Hepatocyte (in vitro differentiated cells): Measurements from ENCODE around the gene AMOTL1. TPM values are rescaled to one million over a fixed set of nuclear protein-coding genes. Genes with fewer than 3 reads are reported as not detected.

Source experiments
- DNase-seq: peaks from one replicate; pipeline ENCODE4 v3.0.0-alpha.2; 2016; ENCODE audit warnings: low spot score
- H2AFZ ChIP-seq: fragments of 200-600 bp; sonication (generic); 2 replicates; pipeline ENCODE4 v1.6.0; 2016; ENCODE audit warnings: antibody characterized with exemption, mild to moderate bottlenecking
- H3K27ac ChIP-seq: fragments of 200-600 bp; sonication (generic); 2 replicates; pipeline ENCODE4 v1.5.1; 2016; ENCODE audit warnings: mild to moderate bottlenecking
- H3K27me3 ChIP-seq: fragments of 200-600 bp; sonication (generic); 2 replicates; pipeline ENCODE4 v1.6.1; 2016
- H3K36me3 ChIP-seq: fragments of 200-600 bp; sonication (generic); replicated peaks from 2 replicates; pipeline ENCODE4 v1.5.1; 2016; ENCODE audit warnings: low read depth; ENCODE audit not compliant: insufficient read depth
- H3K4me1 ChIP-seq: fragments of 200-600 bp; sonication (generic); 2 replicates; pipeline ENCODE4 v1.5.1; 2016; ENCODE audit warnings: mild to moderate bottlenecking, moderate library complexity; ENCODE audit not compliant: insufficient read depth
- H3K4me2 ChIP-seq: fragments of 200-600 bp; sonication (generic); 2 replicates; pipeline ENCODE4 v1.6.0; 2016
- H3K4me3 ChIP-seq: fragments of 200-600 bp; sonication (generic); 2 replicates; pipeline ENCODE4 v1.5.1; 2016; ENCODE audit warnings: mild to moderate bottlenecking
- H3K79me2 ChIP-seq: fragments of 200-600 bp; sonication (generic); 2 replicates; pipeline ENCODE4 v1.6.0; 2017; ENCODE audit warnings: mild to moderate bottlenecking
- H3K9me2 ChIP-seq: fragments of 200-600 bp; sonication (generic); replicated peaks from 2 replicates; pipeline ENCODE4 v1.6.0; 2017; ENCODE audit warnings: mild to moderate bottlenecking; ENCODE audit not compliant: insufficient read depth
- H3K9me3 ChIP-seq: fragments of 200-600 bp; sonication (generic); 2 replicates; pipeline ENCODE4 v1.5.1; 2016; ENCODE audit warnings: low read depth, mild to moderate bottlenecking
- H4K20me1 ChIP-seq: fragments of 200-600 bp; sonication (generic); 2 replicates; pipeline ENCODE4 v1.6.0; 2016; ENCODE audit warnings: mild to moderate bottlenecking; ENCODE audit not compliant: insufficient read depth, poor library complexity, severe bottlenecking
- EZH2 ChIP-seq: fragments of 200-600 bp; sonication (generic); IDR thresholded peaks from 2 replicates; pipeline ENCODE4 v1.6.1; 2016; ENCODE audit warnings: antibody characterized with exemption, mild to moderate bottlenecking, borderline replicate concordance
- EZH2phosphoT487 ChIP-seq: fragments of 200-600 bp; sonication (generic); IDR thresholded peaks from one replicate; pipeline ENCODE4 v1.6.1; 2018; ENCODE audit warnings: antibody characterized with exemption, mild to moderate bottlenecking, low read depth, moderate library complexity; ENCODE audit not compliant: unreplicated experiment, severe bottlenecking
- WGBS: methylation state at CpG from one replicate; pipeline ENCODE4 v1.1.6; 2016; ENCODE audit warnings: low lambda C conversion rate; ENCODE audit errors: missing lambda C conversion rate; 5-methylcytosine and 5-hydroxymethylcytosine counted together
- polyA plus RNA-seq: library from polyadenylated mRNA; unstranded; fragments of >200 nt; fragmentation: Nextera tagmentation; extraction: Ambion mirVana; gene quantifications from 2 replicates; pipeline ENCODE4 v1.2.1, GENCODE V29; 2016
- total RNA-seq: library from RNA; depleted of rRNA; stranded (reverse); fragments of >200 nt; gene quantifications from 2 replicates; pipeline ENCODE4 v1.2.3, GENCODE V29; 2014
- TF ChIP-seq, protein P1 (sequence below): fragments of 200-600 bp; sonication (generic); IDR thresholded peaks from 2 replicates; pipeline ENCODE4 v1.5.1; 2016; ENCODE audit warnings: antibody characterized with exemption, mild to moderate bottlenecking; ENCODE audit not compliant: poor library complexity

The AMOTL1 gene
- total and polyA plus RNA-seq, 2 experiments from 2014 or later: 23.8 to 57.7 TPM

DNA sequence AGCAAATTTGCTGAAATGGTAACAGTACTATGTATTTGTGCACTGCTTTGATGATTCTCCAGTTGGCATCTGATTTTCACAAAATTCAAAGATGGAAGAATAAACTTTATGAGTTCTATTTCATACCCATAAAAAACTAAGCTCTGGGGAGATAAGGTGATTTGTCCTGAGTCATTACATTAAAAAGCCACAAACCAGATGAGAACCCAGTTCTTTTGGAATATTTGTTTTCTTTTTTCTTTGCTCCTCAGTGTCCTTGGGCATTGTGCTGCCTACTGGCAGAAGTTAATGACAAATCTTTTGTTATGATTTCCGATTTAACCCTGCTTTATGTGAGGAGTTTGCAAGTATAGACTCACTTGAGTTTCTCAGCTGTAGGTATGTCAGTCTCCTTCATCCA, 45.4 kb upstream of the AMOTL1 start:
- no peaks in the 10 kb centered on the region for H3K9me3 ChIP-seq
- no peaks in the 10 kb centered on the region for H3K79me2 ChIP-seq
- DNase-seq: no peak
- no peak overlapping the region for H2AFZ ChIP-seq
- TF ChIP-seq, protein P1, sequence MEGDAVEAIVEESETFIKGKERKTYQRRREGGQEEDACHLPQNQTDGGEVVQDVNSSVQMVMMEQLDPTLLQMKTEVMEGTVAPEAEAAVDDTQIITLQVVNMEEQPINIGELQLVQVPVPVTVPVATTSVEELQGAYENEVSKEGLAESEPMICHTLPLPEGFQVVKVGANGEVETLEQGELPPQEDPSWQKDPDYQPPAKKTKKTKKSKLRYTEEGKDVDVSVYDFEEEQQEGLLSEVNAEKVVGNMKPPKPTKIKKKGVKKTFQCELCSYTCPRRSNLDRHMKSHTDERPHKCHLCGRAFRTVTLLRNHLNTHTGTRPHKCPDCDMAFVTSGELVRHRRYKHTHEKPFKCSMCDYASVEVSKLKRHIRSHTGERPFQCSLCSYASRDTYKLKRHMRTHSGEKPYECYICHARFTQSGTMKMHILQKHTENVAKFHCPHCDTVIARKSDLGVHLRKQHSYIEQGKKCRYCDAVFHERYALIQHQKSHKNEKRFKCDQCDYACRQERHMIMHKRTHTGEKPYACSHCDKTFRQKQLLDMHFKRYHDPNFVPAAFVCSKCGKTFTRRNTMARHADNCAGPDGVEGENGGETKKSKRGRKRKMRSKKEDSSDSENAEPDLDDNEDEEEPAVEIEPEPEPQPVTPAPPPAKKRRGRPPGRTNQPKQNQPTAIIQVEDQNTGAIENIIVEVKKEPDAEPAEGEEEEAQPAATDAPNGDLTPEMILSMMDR: no peak
- TF ChIP-seq EZH2 (no peak), EZH2phosphoT487 (no peak)
- WGBS: 77% methylated on average over 1 of the region's 1 CpG
- no peaks in the 10 kb centered on the region for H3K27me3 ChIP-seq
- H3K4me2 ChIP-seq: no peak overlapping the region
- H3K4me3 ChIP-seq: no peak overlapping the region
- H4K20me1 ChIP-seq: no peaks in the 10 kb centered on the region
- no peak overlapping the region for H3K27ac ChIP-seq
- no peaks in the 10 kb centered on the region for H3K4me1 ChIP-seq
- H3K9me2 ChIP-seq: no peaks in the 10 kb centered on the region
- no peaks in the 10 kb centered on the region for H3K36me3 ChIP-seq

DNA sequence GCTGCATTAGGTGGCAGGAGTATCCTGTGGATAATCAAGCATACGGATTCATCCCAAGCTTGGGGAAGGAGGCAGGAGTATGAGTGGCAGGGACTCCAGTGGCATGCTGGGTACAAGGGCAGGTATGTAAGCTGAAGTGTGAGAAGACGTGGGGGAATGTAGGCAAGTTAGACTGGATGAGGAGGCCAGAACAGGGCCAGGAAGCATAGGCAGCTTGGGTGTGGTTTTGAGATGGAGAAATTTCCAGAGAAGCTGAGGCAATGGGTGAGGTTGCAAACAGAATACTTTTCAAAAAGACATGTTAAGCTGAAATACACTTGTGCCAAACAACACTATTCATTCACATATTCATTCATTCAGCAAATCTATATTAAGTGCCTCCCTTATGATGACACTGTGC, 43.1 kb upstream of the AMOTL1 start:
- H3K4me3 ChIP-seq: no peak overlapping the region
- no peaks in the 10 kb centered on the region for H3K9me3 ChIP-seq
- 83% methylated on average over 2 of the region's 2 CpGs for WGBS

DNA sequence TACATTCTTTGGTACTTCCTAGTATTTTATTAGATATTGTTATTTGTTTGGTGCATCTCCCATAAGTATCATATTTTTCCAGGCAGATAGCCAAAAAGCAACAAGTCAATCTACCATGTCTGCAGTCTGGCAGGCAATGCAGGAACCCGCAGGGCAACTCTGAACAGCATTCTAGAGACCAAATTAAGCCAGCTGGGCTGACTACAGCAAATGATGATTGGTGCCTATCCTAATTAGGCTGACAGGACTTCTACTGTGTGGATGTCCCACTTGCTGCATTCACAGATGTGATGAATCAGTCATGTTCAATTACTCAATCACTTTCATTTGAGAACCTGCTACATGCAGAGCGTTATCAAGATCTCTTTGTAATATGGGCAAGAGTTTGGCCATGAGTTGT, 40.3 kb upstream of the AMOTL1 start:
- Histone ChIP-seq H3K27me3 (no peaks in the 10 kb centered on the region), H3K36me3 (no peaks in the 10 kb centered on the region), H4K20me1 (no peaks in the 10 kb centered on the region), H3K9me3 (no peaks in the 10 kb centered on the region), H3K9me2 (no peaks in the 10 kb centered on the region), H3K79me2 (no peaks in the 10 kb centered on the region), H3K27ac (no peak overlapping the region), H2AFZ (no peak overlapping the region), H3K4me1 (peaks cover 3% of the 10 kb centered on the region), H3K4me3 (no peak overlapping the region), H3K4me2 (no peak overlapping the region)
- no peak for TF ChIP-seq EZH2phosphoT487
- 98% methylated on average over 2 of the region's 2 CpGs for WGBS
- DNase-seq: no peak

More for the DNA sequence above, 43.1 kb upstream of the AMOTL1 start:
- DNase-seq: no peak
- Histone ChIP-seq H3K79me2 (no peaks in the 10 kb centered on the region), H3K4me2 (no peak overlapping the region), H3K27ac (no peak overlapping the region), H3K36me3 (no peaks in the 10 kb centered on the region), H3K9me2 (no peaks in the 10 kb centered on the region), H2AFZ (no peak overlapping the region), H3K27me3 (no peaks in the 10 kb centered on the region), H4K20me1 (no peaks in the 10 kb centered on the region), H3K4me1 (peaks cover 3% of the 10 kb centered on the region)
- TF ChIP-seq, protein P1: no peak
- TF ChIP-seq EZH2: no peak
- TF ChIP-seq EZH2phosphoT487: no peak

DNA sequence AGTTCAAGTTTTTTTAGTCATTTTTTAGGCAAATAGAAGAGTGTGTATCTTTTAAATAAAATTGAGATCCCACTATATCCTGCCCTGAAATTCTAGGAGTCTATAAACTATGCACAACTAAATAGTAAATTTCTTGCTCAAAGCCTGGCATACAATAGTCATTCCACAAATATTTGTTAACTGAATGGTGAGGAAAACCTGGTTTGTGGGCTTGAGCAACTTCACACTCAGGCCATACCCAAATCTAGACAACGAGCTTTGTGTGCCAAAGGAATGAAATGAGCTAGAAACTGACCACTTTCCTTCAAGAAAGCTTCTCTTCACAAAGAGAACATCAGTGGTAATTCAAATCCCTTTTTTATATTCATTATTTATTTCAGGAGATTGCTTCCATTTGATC, 39.6 kb upstream of the AMOTL1 start:
- H3K9me3 ChIP-seq: no peaks in the 10 kb centered on the region
- TF ChIP-seq EZH2 (no peak), EZH2phosphoT487 (no peak)
- TF ChIP-seq, protein P1: no peak
- H3K27ac ChIP-seq: peak overlapping the region; percentile 5
- WGBS: 82% methylated on average over 1 of the region's 1 CpG
- H3K4me2 ChIP-seq: no peak overlapping the region
- no peak for DNase-seq
- no peaks in the 10 kb centered on the region for H3K27me3 ChIP-seq
- H3K4me3 ChIP-seq: no peak overlapping the region
- H3K79me2 ChIP-seq: no peaks in the 10 kb centered on the region
- no peaks in the 10 kb centered on the region for H4K20me1 ChIP-seq
- H3K9me2 ChIP-seq: no peaks in the 10 kb centered on the region
- no peak overlapping the region for H2AFZ ChIP-seq
- H3K4me1 ChIP-seq: peaks cover 3% of the 10 kb centered on the region
- no peaks in the 10 kb centered on the region for H3K36me3 ChIP-seq
